GM13976 (cell line): ENCODE measurements around the gene UGT1A8.

Source experiments
- DNase-seq: peaks from one replicate; pipeline ENCODE4 v3.0.0; 2012; ENCODE audit warnings: low spot score
- in situ Hi-C: fragments of 300-500 bp; cut with MboI; formaldehyde crosslinking; loops from one replicate; pipeline ENCODE4 v1.12.0; 2022; ENCODE audit warnings: low sequenced_read_pairs, mixed read lengths, inconsistent platforms; ENCODE audit not compliant: unreplicated experiment
- TF ChIP-seq, protein P1 (sequence below): IDR thresholded peaks from 2 replicates; pipeline ENCODE4 v1.5.1; 2012; ENCODE audit warnings: borderline replicate concordance, mild to moderate bottlenecking; ENCODE audit not compliant: insufficient read depth; ENCODE audit errors: extremely low read depth, missing control alignments, control extremely low read depth

The UGT1A8 gene

DNA sequence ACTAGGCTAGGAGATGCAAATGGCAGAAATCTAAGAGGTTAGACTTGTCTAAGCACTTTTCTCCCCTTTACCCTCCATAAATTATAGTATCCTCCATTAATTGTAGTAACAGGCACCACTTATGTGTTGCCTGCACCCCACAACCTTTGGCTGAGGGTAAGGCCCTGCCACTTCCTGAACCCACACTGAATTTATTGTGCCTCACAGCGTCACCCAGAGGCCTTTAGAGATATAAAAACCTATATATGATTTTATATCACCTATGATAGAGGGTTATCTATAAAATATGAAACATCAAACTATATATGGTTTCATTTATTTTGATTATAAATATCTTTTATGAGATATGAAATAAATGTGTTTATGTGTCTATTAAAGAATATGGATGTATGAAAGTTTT, 56.9 kb downstream of the UGT1A8 start:
- DNase-seq = no peak
- in situ Hi-C loops = no loop called here
- TF ChIP-seq, protein P1, sequence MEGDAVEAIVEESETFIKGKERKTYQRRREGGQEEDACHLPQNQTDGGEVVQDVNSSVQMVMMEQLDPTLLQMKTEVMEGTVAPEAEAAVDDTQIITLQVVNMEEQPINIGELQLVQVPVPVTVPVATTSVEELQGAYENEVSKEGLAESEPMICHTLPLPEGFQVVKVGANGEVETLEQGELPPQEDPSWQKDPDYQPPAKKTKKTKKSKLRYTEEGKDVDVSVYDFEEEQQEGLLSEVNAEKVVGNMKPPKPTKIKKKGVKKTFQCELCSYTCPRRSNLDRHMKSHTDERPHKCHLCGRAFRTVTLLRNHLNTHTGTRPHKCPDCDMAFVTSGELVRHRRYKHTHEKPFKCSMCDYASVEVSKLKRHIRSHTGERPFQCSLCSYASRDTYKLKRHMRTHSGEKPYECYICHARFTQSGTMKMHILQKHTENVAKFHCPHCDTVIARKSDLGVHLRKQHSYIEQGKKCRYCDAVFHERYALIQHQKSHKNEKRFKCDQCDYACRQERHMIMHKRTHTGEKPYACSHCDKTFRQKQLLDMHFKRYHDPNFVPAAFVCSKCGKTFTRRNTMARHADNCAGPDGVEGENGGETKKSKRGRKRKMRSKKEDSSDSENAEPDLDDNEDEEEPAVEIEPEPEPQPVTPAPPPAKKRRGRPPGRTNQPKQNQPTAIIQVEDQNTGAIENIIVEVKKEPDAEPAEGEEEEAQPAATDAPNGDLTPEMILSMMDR = no peak

DNA sequence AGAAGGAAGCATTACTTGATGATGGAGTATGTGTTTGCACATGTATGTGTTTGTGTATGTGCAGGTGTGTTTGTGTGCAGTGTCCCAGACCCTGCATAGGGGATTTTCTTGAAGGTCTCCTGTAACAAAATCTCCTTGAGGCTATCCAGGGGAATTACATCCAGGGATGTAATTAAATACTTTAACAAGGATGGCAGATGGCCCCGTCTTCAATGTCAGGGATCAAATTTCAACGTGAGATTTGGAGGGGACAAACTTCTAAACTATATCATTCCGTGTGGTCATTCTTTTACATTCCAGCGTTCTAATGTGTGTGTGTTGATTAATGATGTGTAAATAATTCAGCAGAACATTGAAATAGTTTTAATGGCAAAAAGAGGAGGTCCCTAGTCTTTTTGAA, 57.6 kb downstream of the UGT1A8 start:
- DNase-seq = no peak
- TF ChIP-seq, protein P1 = no peak
- in situ Hi-C loops = no loop called here

DNA sequence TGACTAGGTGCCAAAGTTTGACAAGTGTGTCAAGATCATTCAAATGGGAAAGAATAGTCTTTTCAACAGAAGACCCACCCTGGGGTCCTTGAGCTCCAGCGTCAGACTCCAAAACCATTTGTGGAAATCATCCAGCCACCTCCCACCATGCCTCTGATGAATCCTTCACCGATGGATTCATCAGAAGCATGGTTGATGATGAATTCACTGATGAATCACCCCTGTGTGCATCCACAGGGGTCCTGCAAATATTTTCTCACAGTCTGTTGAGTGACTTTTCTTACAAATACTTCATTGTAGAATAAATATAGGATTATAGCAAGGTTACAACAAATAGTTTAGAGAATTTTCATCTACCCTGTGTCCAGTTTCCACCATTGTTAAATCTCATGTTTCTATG, 58.6 kb downstream of the UGT1A8 start:
- no peak for DNase-seq
- TF ChIP-seq, protein P1 = no peak
- in situ Hi-C loops = no loop called here

DNA sequence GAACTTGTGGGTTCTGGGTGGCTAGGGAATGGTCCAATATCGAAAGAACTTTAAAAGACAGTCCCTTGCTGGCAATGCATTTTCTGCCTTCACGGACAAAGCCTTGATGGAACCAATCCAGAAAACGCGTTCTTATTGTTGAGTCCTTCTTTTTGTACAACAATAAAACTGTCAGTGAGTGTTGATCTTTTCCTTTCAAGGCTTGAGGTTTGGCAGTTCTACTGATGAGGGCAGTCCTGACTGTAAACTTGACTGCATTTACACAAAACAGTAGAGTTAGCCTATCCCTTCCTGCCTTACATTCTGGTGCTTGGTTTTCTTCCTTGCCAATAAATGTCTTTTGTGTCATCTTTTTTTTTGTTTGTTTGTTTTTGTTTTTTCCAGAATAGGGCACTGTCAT, 61.8 kb downstream of the UGT1A8 start:
- in situ Hi-C loops = no loop called here
- TF ChIP-seq, protein P1 = no peak
- no peak for DNase-seq

DNA sequence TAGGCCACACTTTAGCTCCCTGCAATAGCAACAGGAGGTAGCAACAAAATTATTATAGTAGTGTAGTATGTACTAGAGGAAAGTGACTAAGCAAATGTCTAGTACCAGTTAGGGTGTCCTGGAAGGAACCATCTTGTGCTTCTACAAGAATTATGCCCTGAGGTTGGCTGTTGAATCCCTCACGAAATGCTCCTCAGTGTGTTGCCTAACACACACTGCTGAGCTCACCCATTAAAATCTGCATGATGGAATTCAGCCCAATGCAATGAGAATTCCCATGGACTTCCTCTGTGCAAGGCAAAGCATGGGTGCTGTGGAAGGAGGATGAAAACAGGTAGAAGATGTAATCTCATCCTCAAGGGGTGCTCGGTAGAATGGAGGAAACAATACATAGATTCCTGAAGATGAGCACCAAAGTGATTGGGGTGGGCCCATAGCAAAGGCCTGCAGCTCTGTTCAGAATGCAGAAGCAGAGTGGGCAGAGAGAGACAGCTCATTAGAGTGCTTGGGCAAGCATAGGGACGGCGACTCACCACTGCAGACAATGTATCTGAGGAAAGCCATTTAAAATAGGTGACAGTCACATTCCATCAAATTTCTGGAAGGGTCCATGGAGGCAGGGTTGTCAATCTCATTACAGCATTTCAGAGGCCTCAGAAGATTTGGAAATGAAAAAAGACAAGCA, 63.1 kb downstream of the UGT1A8 start:
- no peak for DNase-seq
- TF ChIP-seq, protein P1 = no peak
- in situ Hi-C loops = no loop called here

DNA sequence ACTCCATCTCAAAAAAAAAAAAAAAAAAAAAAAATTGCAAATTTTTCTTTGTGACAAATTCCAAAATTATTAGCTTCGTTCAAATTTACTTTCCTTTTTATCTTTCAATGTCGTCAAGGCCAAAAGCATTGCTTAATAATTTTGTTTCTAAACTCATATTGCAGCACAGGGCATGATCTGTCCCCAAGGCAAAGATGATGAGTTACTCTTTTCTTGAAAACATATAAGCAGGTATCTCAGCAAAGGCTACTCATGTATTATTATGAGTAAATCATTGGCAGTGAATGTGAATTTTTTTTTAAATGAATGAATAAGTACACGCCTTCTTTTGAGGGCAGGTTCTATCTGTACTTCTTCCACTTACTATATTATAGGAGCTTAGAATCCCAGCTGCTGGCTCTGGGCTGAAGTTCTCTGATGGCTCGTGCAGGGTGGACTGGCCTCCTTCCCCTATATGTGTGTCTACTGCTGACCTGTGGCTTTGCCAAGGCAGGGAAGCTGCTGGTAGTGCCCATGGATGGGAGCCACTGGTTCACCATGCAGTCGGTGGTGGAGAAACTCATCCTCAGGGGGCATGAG, 64.2 kb downstream of the UGT1A8 start, which contains the start of gene UGT1A7:
Gene UGT1A7, plus strand, starts transcription at position 381 of the 579 bp plus-strand sequence. Its CDS starts 37 bp downstream, at position 418.
- in situ Hi-C loops = no loop called here
- TF ChIP-seq, protein P1 = no peak
- no peak for DNase-seq
